ENCODE results near the gene HEPHL1. TPM values are rescaled to one million over a fixed set of nuclear protein-coding genes. Genes with fewer than 3 reads are reported as not detected.
"Not testable (repeated sequence)": the region's sequence is repeated elsewhere in the genome, so short reads cannot be mapped to it uniquely, and the experiment has no call there.

HEPHL1 gene, protein sequence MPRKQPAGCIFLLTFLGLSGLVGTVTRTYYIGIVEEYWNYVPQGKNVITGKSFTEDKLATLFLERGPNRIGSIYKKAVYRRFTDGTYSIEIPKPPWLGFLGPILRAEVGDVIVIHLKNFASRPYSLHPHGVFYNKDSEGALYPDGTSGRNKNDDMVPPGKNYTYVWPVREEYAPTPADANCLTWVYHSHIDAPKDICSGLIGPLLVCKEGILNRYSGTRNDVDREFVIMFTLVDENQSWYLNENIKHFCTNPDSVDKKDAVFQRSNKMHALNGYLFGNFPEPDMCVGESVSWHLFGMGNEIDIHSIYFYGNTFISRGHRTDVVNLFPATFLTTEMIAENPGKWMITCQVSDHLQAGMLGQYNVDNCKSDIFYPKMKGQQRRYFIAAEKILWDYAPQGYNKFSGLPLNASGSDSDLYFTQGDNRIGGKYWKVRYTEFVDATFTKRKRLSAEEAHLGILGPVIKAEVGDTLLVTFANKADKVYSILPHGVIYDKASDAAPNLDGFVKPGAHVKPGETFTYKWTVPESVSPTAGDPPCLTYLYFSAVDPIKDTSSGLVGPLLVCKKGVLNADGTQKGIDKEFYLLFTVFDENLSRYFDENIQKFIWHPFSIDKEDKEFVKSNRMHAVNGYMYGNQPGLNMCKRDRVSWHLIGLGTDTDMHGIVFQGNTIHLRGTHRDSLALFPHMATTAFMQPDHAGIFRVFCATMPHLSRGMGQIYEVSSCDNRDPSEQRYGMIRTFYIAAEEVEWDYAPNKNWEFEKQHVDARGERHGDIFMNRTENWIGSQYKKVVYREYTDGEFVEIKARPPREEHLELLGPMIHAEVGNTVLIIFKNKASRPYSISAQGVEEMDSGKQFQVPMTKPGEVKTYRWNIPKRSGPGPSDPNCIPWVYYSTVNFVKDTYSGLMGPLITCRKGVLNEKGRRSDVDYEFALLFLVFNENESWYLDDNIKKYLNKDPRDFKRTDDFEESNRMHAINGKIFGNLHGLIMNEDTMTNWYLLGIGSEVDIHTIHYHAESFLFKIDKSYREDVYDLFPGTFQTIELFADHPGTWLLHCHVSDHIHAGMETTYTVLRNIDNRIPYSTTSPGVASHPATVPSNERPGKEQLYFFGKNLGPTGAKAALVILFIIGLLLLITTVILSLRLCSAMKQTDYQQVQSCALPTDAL
- not detected for total RNA-seq
- not detected for total RNA-seq (2013)

DNA sequence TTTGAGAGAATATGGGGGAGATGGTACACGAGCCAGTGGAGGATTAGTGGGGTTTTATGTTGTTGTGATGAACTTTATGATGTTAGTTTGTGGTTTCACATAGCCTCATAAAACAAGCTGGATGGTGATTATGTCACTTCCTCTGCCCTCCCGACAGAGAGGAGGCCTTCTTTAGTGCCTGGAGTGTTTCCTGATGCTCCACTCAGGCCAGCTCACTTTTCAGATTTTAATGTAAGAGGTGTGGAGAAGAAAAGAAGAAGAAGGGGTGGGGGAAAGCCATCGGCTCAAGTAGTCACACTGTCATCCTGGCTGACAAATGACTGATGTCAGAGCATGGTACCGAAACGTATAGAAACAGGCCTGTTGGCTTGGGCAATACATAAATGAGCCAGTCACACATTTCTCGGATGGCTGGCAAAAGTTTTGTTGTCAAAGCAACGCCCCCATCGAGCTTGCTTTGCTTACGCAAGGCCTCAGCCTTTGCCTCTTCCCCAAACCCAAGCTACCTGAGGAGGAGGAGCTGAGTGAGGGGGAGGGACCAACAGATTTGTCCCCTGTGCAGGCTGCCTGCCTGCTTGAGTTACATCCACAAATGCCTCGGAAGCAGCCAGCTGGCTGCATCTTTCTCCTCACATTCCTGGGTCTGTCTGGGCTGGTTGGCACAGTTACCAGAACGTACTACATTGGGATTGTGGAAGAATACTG, at the start of gene HEPHL1:
HEPHL1 (plus strand) TSS at position 578 of the 705 bp plus-strand sequence; CDS start at position 593, 15 bp downstream.
- Histone ChIP-seq H3K27ac (ENCODE audit: low read length) (no peak within 1 kb of the TSS), H3K9me3 (ENCODE audit: control insufficient read depth, insufficient read depth, low read length) (no peaks in the 10 kb centered on the region), H3K4me3 (ENCODE audit: low read length) (no peak within 1 kb of the TSS), H3K4me1 (ENCODE audit: control insufficient read depth, insufficient read depth, low read length) (no peaks in the 10 kb centered on the region), H3K27me3 (ENCODE audit: control insufficient read depth, insufficient read depth, low read length) (no peaks in the 10 kb centered on the region), H3K36me3 (ENCODE audit: control insufficient read depth, insufficient read depth, low read length) (no peaks in the 10 kb centered on the region)
- TF ChIP-seq, protein P1, sequence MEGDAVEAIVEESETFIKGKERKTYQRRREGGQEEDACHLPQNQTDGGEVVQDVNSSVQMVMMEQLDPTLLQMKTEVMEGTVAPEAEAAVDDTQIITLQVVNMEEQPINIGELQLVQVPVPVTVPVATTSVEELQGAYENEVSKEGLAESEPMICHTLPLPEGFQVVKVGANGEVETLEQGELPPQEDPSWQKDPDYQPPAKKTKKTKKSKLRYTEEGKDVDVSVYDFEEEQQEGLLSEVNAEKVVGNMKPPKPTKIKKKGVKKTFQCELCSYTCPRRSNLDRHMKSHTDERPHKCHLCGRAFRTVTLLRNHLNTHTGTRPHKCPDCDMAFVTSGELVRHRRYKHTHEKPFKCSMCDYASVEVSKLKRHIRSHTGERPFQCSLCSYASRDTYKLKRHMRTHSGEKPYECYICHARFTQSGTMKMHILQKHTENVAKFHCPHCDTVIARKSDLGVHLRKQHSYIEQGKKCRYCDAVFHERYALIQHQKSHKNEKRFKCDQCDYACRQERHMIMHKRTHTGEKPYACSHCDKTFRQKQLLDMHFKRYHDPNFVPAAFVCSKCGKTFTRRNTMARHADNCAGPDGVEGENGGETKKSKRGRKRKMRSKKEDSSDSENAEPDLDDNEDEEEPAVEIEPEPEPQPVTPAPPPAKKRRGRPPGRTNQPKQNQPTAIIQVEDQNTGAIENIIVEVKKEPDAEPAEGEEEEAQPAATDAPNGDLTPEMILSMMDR (IDR thresholded peaks at IDR 0.05): no peak
- Mint-ChIP-seq H3K4me1 (no peaks in the 10 kb centered on the region), H3K4me3 (no peak within 1 kb of the TSS), H3K27ac (no peak within 1 kb of the TSS), H3K36me3 (no peaks in the 10 kb centered on the region), H3K27me3 (ENCODE audit: low read depth in 2 of 2) (peaks cover 0 to 2% of the 10 kb centered on the region in 2 donors), H3K9me3 (peaks cover 0 to under 1% of the 10 kb centered on the region in 2 donors)
- ATAC-seq (no peak), DNase-seq (no peak)
- WGBS (ENCODE audit: insufficient coverage): 64% methylated on average over 11 of the region's 11 CpGs
- intact Hi-C loops (cut with micrococcal nuclease): no loop called here

DNA sequence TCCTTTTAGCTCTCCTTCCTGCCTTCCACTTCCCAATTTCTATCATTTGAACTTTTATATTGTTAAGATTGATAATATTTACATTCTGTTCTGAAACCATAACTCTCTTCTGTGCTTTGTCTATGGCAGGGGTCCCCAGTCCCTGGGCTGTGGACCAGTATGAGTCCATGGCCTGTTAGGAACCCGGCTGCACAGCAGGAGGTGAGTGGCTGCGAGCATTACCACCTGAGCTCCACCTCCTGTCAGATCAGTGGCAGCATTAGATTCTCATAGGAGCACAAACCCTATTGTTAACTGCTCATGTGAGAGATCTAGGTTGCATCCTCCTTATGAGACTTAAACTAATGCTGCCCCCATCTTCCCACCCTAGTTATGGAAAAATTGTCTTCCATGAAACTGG, 48.4 kb upstream of the HEPHL1 start:
- H3K4me1 ChIP-seq (ENCODE audit: control insufficient read depth, insufficient read depth, low read length): no peaks in the 10 kb centered on the region
- Mint-ChIP-seq H3K27me3 (ENCODE audit: low read depth in 2 of 2) (peaks cover 0 to 9% of the 10 kb centered on the region in 2 donors), H3K27ac (no peak overlapping the region), H3K9me3 (peaks cover 0 to 5% of the 10 kb centered on the region in 2 donors), H3K36me3 (no peaks in the 10 kb centered on the region), H3K4me3 (no peak overlapping the region), H3K4me1 (no peaks in the 10 kb centered on the region)
- TF ChIP-seq, protein P1 (IDR thresholded peaks at IDR 0.05): no peak
- DNase-seq: no peak
- H3K4me3 ChIP-seq (ENCODE audit: low read length): no peak overlapping the region
- H3K27me3 ChIP-seq (ENCODE audit: control insufficient read depth, insufficient read depth, low read length): no peaks in the 10 kb centered on the region
- H3K36me3 ChIP-seq (ENCODE audit: control insufficient read depth, insufficient read depth, low read length): no peaks in the 10 kb centered on the region
- no peak for ATAC-seq
- intact Hi-C loops (cut with micrococcal nuclease): no loop called here
- no peaks in the 10 kb centered on the region for H3K9me3 ChIP-seq (ENCODE audit: control insufficient read depth, insufficient read depth, low read length)
- H3K27ac ChIP-seq (ENCODE audit: low read length): no peak overlapping the region
- 61% methylated on average over 2 of the region's 2 CpGs for WGBS (ENCODE audit: insufficient coverage)

DNA sequence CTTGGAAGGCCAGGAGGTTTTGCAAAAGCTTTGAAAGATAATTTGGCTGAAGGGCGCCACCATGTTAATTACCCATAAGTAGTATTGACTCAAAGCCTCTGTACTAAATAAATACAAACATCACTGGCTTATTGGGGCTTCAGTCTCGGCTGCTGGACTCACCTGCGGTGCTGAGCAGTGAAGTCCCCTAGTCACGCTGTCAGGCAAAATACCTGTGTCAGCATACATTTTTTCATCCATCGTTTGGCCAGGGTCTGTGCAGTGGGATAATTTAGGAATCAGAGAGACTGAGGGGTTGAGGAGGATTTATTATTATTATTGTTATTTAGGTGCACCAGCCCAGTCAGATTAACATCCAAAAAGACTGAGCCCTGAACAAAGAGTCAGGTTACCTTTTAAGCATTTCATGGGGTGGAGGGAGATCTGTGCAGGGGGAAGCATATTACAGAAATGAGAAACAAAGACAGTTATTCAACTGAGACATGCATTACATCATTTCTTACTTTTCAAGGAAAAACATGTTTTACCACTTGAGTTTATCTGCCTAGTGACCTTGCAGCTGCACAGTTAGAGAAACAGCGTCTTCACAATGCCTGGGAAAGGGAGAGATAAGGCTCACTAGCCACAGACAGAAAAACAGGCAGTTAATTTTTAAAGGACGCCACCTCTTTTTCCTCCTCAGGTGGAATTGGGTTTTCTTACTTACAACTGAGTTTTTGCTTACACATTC, 47.7 kb upstream of the HEPHL1 start:
- H3K4me3 Mint-ChIP-seq; intact Hi-C loops (cut with micrococcal nuclease); H3K4me1 Mint-ChIP-seq; H3K27ac ChIP-seq (ENCODE audit: low read length); ATAC-seq; H3K36me3 ChIP-seq (ENCODE audit: control insufficient read depth, insufficient read depth, low read length); H3K9me3 Mint-ChIP-seq; H3K4me1 ChIP-seq (ENCODE audit: control insufficient read depth, insufficient read depth, low read length); H3K9me3 ChIP-seq (ENCODE audit: control insufficient read depth, insufficient read depth, low read length); H3K27ac Mint-ChIP-seq; H3K36me3 Mint-ChIP-seq; H3K27me3 Mint-ChIP-seq (ENCODE audit: low read depth in 2 of 2); H3K27me3 ChIP-seq (ENCODE audit: control insufficient read depth, insufficient read depth, low read length); H3K4me3 ChIP-seq (ENCODE audit: low read length); DNase-seq: not testable (repeated sequence)
- 75% methylated on average over 7 of the region's 7 CpGs for WGBS (ENCODE audit: insufficient coverage)
